C4-2B (cell line): ENCODE data around the gene GPR148.

Experiments used
- CTCF ChIP-seq: fragments of 450-650 bp; conservative IDR thresholded peaks from 2 replicates; pipeline ENCODE4 v1.5.1; 2017; ENCODE audit warnings: mild to moderate bottlenecking
- ZFX ChIP-seq: fragments of 450-650 bp; IDR thresholded peaks from 2 replicates; pipeline ENCODE4 v1.6.1; 2017

- TF ChIP-seq CTCF (no peak), ZFX (no peak)
Observed at GRCh38 chr2:130763405-130763804, 34.5 kb downstream of the GPR148 start.
